CD4-positive, alpha-beta T cell treated with Interleukin-4 for 4 hours (primary cell): ENCODE data around the gene RNF19B.

Source experiments
- DNase-seq: peaks from one replicate; pipeline ENCODE4 v3.0.0-alpha.2; 2020

RNF19B gene

GRCh38 chr1:32966900-32967299 is 2.3 kb upstream of the RNF19B start:
- DNase-seq, result no peak

DNA sequence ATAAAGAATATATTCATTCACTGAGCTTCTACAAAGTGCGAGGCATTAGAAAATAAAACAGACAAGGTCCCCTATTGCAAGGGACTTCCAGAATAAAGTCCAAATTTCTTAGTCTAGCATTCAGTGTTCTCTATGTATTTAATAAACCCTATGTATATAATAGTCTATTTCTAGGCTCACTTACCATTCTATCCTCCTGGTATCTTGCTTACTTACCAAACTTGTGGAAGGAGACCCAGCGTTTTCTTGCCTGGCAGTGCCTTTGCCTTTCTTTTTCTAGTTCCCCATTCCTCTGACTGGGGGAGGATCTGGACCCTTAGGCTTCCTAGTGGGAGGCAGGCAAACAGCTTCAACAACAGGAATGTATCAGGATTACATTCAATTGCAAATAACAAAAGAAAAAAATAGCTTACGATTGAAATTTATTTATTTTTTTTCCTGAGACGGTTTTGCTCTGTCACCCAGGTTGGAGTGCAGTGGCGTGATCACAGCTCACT is 690 bp upstream of the RNF19B start:
- no peak for DNase-seq

- DNase-seq, result peak; percentile 62
Observed at GRCh38 chr1:32963746-32964460, 706 bp downstream of the RNF19B start.

DNA sequence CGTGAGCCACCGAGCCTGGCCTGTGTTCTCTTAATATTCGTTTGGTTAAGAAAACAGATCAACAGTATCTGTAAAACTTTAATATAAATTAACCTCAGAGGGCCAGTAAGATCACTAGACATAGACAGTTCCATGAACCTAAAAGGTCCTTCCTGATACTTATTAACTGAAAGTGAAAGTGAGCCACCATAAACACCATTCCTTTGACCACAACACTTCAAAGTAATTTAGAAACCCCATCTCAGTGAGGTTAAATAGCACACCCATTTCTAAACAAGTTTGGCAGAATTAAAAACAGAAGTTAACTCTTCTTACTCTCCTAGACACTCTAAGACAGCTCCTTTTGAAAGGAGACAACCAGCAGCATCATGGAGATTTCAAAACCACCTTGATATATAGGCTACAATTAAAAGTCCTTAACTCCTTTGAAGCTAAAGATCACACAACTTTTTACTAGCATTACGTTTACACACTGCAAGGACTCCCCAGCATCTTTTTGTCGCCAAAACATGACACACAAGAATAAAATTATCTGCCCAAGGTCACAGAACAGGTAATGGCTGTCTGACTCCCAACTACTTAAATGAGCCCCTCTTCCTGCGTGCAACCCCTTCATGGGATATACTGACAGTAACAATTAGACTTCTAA is 2.2 kb downstream of the RNF19B start:
- peak; percentile 73 for DNase-seq

- no peak for DNase-seq
Observed at GRCh38 chr1:32960819-32961355, 3.7 kb downstream of the RNF19B start.

DNA sequence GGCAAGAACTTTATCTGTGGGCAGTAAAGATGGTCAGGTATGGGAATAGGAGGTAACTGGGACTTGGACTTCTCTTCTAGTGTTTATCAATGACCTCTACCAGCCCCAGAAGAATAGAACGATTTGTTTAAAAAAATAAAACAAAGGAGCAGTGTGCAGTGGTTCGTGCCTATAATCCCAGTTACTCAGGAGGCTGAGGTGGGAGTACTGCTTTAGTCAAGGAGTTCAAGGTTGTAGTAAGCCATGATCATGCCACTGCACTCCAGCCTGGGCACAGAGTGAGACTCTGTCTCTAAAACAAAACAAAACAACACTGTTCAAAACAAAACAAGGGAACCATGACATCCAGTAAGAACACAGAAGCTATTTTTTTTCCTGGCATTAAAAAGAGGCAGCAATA is 4.3 kb downstream of the RNF19B start:
- DNase-seq, result no peak

DNA sequence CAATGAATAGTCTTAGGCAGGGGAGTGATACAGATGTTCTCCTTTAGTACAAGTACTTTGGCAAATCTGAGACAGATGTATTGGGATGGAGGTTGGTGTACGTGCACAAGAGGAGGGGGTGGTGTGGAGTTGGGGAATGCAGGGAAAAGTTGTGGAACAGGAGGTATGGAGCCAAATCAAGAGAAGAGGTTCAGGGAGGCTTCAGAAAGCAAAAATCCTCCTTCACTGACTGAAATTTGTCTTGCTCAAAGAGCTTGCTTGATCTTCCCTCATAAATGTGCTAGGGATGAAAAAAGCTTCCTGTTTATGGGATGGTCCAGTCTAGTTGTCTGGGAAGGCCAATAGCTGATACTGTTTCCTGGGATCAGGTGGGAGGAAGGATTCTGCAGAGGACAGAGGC is 5.8 kb downstream of the RNF19B start:
- no peak for DNase-seq

DNA sequence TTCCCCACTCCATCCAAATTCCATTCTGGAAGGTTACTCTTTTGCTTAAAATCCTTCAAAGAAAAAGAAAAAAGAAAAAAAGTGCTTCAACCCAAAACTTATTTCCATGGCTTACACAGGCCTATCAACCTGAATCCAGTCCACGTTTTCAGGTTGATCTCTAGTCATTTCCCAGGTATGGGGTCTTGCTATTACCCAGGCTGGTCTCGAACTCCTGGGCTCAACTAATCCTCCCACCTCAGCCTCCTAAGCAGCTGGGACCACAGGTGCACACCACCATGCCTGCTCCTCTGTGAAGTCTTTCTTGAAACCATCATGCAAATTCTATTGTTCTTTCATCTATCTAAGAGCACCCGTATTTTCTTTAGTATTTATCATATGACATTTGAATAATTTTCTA is 7.6 kb downstream of the RNF19B start:
- DNase-seq, result no peak

DNA sequence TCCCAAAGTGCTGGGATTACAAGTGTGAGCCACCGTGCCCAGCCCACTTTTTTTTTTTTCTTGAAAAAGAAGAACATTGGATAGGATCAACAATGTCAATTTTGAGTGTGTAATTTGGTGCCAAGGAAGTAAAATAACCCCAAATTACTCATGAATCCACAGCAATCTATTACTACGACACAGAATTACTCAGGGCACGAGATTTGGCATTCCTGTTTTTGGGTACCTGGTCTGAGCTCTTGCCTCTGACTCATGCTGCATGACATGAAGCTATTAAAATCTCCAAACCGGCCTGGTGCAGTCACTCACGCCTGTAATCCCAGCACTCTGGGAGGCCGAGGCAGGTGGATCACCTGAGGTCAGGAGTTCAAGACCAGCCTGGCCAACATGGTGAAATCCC is 10.4 kb downstream of the RNF19B start:
- DNase-seq, result no peak

GRCh38 chr1:32953495-32953894 is 11.1 kb downstream of the RNF19B start:
- DNase-seq, result peak; percentile 66

GRCh38 chr1:32949519-32949918 is 15.1 kb downstream of the RNF19B start:
- DNase-seq, result no peak

- no peak for DNase-seq
Observed at GRCh38 chr1:32948905-32949304, 15.7 kb downstream of the RNF19B start.

- DNase-seq, result no peak
Observed at GRCh38 chr1:32948390-32948722, 16.3 kb downstream of the RNF19B start.

DNA sequence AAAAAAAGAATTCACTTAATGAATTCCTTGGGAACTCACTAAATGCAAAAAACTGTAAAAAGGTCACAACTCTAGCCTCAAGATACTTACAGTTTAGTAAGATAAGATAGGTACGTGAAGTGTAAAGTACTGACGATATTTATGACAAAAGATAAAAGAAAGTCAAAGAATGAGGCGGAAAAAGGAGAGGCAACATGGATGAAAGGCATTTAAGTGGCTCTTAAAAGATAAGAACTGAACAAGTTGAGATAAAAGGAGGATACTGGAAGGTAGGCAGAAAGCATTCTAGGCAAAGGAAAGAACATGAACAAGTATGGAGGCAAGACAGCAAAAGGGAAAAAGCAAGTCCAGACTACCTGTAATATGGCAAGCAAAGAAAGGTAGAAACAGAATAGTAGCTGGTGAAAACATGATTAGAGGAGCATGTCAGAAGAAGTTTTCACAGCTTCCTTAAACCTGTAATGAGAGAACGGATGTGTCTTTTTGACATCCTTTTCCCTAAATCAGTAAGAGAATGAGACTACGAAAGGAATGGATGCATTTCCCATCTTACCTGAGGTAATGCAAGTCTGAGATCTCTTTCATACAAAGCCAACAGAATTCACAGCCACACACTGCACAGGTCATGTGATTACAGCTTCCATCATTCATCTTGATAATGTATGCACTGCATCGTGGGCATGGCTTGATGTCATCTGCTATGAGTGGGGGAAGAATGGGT is 16.8 kb downstream of the RNF19B start:
- no peak for DNase-seq

- no peak for DNase-seq
Observed at GRCh38 chr1:32946413-32946812, 18.2 kb downstream of the RNF19B start.

GRCh38 chr1:32944180-32944579 is 20.4 kb downstream of the RNF19B start:
- no peak for DNase-seq

DNA sequence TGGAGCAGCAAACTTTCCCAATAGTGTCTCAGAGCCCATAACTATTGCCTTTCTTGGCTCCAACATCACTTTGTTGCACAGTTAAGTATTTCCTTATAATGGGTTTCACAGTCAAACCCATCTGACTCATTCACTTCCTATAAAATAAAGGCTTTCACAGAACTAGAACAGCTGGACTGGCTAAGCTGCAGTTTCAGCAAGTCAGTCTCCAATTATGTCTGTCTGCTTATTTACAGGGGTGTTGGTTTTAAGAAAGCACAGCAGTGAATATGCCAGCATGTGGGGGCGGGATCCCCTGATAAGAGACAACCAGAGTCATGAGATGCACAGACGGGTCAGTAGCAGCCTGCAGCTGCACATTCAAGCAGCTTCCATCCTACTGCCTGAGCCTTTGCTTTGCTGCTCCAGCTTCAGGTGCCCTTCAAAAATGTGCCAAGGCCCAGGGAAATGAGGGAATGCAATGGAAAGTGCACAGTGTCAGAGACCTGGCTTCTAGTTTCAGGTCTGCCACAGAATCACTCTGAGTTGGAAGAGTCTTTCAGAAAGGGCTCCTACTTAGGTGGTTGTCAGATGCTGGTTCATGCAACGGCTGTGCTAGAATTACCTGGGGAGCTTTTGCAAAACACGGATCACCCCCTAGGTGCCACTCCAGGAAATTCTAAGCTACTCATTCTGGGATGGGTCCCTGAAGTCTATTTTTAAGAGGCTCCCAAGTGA is 24.8 kb downstream of the RNF19B start:
- peak; percentile 8 for DNase-seq

DNA sequence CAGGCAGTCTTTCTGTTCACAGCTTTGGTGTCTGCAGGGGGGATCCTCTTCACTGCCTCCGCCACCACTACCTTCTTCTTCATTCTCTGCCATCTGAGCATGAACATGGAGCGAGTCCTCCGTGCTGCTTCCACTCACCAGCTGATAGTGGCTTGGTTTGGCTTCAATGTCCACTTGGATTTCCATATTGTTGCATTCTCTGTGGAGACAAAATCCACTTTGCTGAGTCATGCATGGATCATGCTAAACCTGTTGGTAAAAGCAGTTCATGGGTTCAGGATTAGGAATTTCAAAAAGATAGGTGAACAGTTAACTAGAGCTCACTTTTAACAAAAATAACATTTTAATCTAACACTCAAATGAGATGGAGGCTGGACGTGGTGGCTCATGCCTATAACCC is 27.5 kb downstream of the RNF19B start:
- DNase-seq, result no peak

DNA sequence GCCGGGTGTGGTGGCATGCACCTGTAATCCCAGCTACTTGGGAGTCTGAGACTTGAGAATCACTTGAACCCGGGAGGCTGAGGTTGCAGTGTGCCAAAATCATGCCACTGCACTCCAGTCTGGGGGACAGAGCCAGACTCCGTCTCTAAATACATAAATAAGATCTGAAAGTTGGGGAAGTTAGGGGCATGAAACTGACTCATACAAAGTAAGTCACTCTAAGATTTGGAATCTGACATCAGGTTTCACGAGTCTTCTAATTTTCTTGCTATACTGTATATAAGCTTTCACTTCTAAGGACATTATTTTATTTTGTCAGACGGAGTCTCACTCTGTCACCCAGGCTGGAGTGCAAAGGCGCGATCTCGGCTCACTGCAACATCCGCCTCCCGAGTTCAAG is 30.1 kb downstream of the RNF19B start:
- DNase-seq, result no peak

- no peak for DNase-seq
Observed at GRCh38 chr1:32933742-32934322, 30.8 kb downstream of the RNF19B start.

- no peak for DNase-seq
Observed at GRCh38 chr1:32931760-32932159, 32.8 kb downstream of the RNF19B start.

DNA sequence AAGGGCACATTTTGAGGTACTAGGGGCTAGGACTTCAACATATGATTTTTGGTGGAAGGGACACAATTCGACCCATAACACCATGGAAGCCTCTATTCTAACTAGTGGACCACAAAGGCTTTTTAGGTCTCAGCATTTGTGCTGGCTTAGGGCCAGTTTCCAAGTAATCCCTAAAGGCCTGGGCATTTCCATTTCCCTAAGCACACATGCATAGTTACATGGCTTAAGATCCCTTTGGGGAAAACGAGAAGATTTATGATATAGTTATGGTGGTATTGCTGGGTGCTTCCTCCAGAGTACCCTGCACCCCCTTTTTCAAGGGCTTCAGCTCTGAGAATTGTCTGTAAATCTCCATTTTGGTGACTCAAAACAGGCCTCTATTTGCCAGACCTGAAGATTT is 35.2 kb downstream of the RNF19B start:
- DNase-seq, result no peak

DNA sequence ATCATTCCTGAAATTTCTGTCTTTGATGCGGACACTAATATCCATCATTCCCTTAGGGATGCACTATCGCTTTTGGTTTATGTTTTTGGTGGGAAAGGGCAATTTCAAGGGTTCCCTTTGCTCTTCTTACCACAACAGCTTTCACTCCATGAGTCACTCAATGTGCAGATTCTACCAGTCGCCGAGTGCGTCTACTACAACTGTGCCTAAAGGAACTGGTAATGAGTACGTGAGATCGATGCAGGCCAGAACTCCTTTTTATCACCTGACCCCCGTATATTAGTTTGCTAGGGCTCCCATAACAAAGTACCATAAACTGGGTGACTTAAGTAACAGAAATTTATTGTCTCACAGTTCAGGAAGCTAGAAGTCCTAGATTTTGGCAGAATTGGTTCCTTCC is 35.9 kb downstream of the RNF19B start:
- no peak for DNase-seq
